HL-60 (cell line): ENCODE data around the gene STIMATE.

ENCODE experiments used
- DNase-seq, 2 experiments: peaks; one replicate each; pipeline ENCODE4 v3.0.0-alpha.2; 2010 to 2020; ENCODE audit warnings: low read depth in 1 of 2, low spot score in 1 of 2
- H3K27ac ChIP-seq: fragments of 250-450 bp; sonication (Bioruptor Pico); replicated peaks from 2 replicates; pipeline ENCODE4 v1.5.1; 2020; ENCODE audit warnings: mild to moderate bottlenecking, moderate library complexity
- H3K27me3 ChIP-seq: fragments of 250-450 bp; sonication (Bioruptor Pico); 2 replicates; pipeline ENCODE4 v1.5.1; 2021; ENCODE audit warnings: mild to moderate bottlenecking, moderate library complexity; ENCODE audit not compliant: insufficient read depth, poor library complexity, severe bottlenecking
- H3K4me3 ChIP-seq: replicated peaks from 2 replicates; pipeline ENCODE4 v1.5.1; 2011; ENCODE audit warnings: mild to moderate bottlenecking, control low read depth, low read length; ENCODE audit not compliant: insufficient read depth
- CTCF ChIP-seq: IDR thresholded peaks from one replicate; pipeline ENCODE4 v1.5.1; 2011; ENCODE audit warnings: low read length, control low read depth, inconsistent platforms; ENCODE audit not compliant: insufficient read depth
- GABPA ChIP-seq: IDR thresholded peaks from 2 replicates; pipeline ENCODE4 v1.6.1; 2012; ENCODE audit warnings: low read depth
- POLR2AphosphoS5 ChIP-seq: IDR thresholded peaks from 2 replicates; pipeline ENCODE4 v1.6.1; 2012; ENCODE audit warnings: low read depth
- SPI1 ChIP-seq: IDR thresholded peaks from 2 replicates; pipeline ENCODE4 v1.6.1; 2012; ENCODE audit warnings: low read depth, mild to moderate bottlenecking, borderline replicate concordance
- TF ChIP-seq, protein P1 (sequence below): IDR thresholded peaks from 2 replicates; pipeline ENCODE4 v1.6.1; 2012; ENCODE audit warnings: low read depth; ENCODE audit not compliant: insufficient replicate concordance

STIMATE gene

DNA sequence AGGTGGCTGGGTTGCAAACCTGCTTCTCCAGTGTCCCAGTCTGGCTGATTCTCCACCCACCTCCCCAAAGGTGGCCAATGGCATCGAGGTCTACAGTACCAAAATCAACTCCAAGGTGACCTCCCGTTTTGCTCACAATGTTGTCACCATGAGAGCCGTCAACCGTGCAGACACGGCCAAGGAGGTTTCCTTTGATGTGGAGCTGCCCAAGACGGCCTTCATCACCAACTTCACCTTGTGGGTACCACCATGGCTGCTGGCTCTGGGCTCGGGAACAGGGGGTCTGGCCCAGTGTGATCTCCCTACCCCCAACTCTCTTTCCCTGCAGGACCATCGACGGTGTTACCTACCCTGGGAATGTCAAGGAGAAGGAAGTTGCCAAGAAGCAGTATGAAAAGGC is 100.9 kb downstream of the STIMATE start:
- Histone ChIP-seq H3K27ac (no peak overlapping the region), H3K4me3 (no peak overlapping the region), H3K27me3 (no peaks in the 10 kb centered on the region)
- no peak for TF ChIP-seq POLR2AphosphoS5
- DNase-seq: no peak

DNA sequence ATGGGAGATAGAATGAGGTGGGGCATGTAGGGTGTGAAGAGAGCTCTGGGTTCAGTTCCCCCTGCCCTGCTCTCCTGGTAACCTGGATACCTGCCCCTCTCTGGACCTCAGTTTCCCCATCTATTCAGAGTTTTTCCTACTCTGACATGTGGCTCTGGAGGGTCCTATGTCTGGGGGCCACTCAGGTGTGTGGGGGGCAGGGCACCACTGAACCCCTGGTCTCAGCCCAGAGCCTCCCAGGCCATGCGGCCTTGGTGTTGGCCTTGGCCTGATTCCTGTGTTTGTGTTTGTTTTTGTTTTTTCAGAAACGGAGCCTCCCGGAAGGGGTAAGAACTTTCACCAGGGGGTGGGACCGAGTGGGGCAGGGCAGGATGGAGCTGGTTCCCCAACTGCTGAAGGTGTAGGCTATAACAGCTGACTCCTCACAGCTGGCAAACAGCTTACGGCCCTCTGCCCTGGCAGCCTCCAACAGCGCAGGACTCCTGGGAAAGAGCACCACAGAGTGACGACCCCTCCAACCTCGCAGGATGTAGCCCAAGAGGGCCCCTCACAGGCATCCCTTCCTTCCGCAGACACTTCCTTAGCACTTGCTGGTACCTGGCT is 101.9 kb downstream of the STIMATE start:
- no peak for DNase-seq
- H3K27ac ChIP-seq: no peak overlapping the region
- H3K4me3 ChIP-seq: no peak overlapping the region
- TF ChIP-seq CTCF: no peak
- TF ChIP-seq, protein P1, sequence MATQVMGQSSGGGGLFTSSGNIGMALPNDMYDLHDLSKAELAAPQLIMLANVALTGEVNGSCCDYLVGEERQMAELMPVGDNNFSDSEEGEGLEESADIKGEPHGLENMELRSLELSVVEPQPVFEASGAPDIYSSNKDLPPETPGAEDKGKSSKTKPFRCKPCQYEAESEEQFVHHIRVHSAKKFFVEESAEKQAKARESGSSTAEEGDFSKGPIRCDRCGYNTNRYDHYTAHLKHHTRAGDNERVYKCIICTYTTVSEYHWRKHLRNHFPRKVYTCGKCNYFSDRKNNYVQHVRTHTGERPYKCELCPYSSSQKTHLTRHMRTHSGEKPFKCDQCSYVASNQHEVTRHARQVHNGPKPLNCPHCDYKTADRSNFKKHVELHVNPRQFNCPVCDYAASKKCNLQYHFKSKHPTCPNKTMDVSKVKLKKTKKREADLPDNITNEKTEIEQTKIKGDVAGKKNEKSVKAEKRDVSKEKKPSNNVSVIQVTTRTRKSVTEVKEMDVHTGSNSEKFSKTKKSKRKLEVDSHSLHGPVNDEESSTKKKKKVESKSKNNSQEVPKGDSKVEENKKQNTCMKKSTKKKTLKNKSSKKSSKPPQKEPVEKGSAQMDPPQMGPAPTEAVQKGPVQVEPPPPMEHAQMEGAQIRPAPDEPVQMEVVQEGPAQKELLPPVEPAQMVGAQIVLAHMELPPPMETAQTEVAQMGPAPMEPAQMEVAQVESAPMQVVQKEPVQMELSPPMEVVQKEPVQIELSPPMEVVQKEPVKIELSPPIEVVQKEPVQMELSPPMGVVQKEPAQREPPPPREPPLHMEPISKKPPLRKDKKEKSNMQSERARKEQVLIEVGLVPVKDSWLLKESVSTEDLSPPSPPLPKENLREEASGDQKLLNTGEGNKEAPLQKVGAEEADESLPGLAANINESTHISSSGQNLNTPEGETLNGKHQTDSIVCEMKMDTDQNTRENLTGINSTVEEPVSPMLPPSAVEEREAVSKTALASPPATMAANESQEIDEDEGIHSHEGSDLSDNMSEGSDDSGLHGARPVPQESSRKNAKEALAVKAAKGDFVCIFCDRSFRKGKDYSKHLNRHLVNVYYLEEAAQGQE: no peak
- TF ChIP-seq GABPA: no peak
- TF ChIP-seq POLR2AphosphoS5: no peak
- TF ChIP-seq SPI1: no peak
- H3K27me3 ChIP-seq: no peaks in the 10 kb centered on the region

DNA sequence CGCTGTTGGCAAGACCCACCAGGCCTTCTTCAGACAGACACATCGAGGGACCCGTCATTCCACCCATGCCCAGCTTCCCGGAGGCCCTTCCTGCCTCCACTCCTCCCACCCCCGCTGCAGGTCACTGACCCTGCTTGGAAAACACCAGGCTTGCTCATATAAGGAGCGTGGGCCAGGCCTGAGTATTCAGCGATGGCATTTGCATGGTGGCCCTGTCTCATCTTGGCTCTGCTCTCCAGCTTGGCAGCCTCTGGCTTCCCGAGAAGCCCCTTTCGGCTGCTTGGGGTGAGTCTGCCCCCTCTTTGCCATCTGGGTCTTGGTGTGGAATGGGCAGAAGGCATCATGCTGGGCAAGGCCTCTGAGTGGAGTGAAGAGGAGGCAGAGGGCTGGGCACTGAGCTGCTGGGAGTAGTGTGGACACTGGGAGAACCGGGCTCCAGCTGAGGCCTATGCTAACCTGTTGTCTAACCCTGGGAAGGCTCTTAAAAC is 102.7 kb downstream of the STIMATE start, which contains the start of gene ITIH3:
ITIH3 (plus strand) TSS at position 185 of the 488 bp plus-strand sequence; CDS start at position 193, 8 bp downstream.
- Histone ChIP-seq H3K27me3 (no peaks in the 10 kb centered on the region), H3K4me3 (no peak within 1 kb of the TSS), H3K27ac (no peak within 1 kb of the TSS)
- TF ChIP-seq SPI1 (no peak), GABPA (no peak), CTCF (no peak), POLR2AphosphoS5 (no peak)
- TF ChIP-seq, protein P1: no peak
- DNase-seq: no peak

GRCh38 chr3:52793702-52794611 is 103.4 kb downstream of the STIMATE start:
- no peak for DNase-seq
- TF ChIP-seq SPI1 (no peak), CTCF (no peak), GABPA (no peak), POLR2AphosphoS5 (no peak)
- TF ChIP-seq, protein P1: no peak
- no peak overlapping the region for H3K4me3 ChIP-seq
- H3K27ac ChIP-seq: no peak overlapping the region
- no peaks in the 10 kb centered on the region for H3K27me3 ChIP-seq
